WI38 (cell line): Measurements from ENCODE around the gene CATSPER3.

Experiments used
- H3K4me3 ChIP-seq: 2 replicates; pipeline ENCODE4 v1.5.1; 2011; ENCODE audit warnings: low read depth, mild to moderate bottlenecking, control low read depth, low read length
- CTCF ChIP-seq: IDR thresholded peaks from 2 replicates; pipeline ENCODE4 v1.5.1; 2012; ENCODE audit warnings: low read depth, mild to moderate bottlenecking, control low read depth, low read length

The CATSPER3 gene

GRCh38 chr5:135048286-135048685, 80.6 kb downstream of the CATSPER3 start:
- no peak overlapping the region for H3K4me3 ChIP-seq
- TF ChIP-seq CTCF: no peak

- TF ChIP-seq CTCF: no peak
Measured at GRCh38 chr5:135048930-135049329, 81.2 kb downstream of the CATSPER3 start.

GRCh38 chr5:135050244-135050767, 82.6 kb downstream of the CATSPER3 start:
- H3K4me3 ChIP-seq: no peak overlapping the region
- TF ChIP-seq CTCF: no peak

More at GRCh38 chr5:135048930-135049329, 81.2 kb downstream of the CATSPER3 start:
- no peak overlapping the region for H3K4me3 ChIP-seq

DNA sequence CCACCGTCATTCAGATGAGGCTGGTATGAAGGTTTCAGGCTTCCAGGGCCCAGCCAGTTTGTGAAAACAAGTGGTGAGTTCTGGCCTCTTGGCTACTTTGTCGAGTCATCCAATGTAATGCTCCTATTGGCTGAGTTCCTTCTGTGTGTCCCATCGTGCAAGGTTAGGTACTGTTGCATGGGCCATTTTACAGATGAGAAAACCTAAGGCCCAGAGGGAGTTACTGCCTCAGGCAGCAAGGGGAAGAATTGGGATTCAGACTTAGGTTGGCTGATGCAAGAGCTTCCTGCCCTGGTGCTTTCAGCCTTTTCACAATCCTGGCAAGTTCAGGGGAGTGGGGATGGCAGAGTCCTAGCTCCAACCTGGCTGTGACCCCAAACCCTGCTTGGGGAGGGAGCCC, 83.7 kb downstream of the CATSPER3 start:
- TF ChIP-seq CTCF: no peak
- H3K4me3 ChIP-seq: no peak overlapping the region

DNA sequence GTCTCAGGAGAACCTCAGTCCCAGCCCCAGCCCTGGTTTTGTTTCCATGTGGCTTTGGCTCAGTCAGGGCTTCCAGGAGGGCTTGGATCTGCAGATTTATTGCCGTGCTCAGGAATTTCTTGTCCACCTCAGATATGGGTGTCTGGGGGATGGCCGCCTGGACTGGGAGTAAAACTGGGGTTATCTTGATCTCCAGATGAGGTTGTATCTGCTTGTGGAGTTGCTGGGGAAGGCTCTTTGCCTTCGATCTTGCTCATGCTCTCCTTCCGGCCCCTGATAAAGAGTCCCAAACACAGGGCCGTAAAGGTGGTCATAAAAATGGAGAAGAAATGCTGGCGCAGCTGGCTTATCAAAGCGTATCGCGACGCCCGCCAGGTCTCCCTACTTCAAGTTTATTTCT, 84.2 kb downstream of the CATSPER3 start:
- TF ChIP-seq CTCF: no peak
- no peak overlapping the region for H3K4me3 ChIP-seq

- TF ChIP-seq CTCF: no peak
- no peak overlapping the region for H3K4me3 ChIP-seq
Measured at GRCh38 chr5:135052511-135053145, 84.9 kb downstream of the CATSPER3 start.

- TF ChIP-seq CTCF: no peak
- no peak overlapping the region for H3K4me3 ChIP-seq
Measured at GRCh38 chr5:135053278-135053677, 85.6 kb downstream of the CATSPER3 start.
